Fibroblast of villous mesenchyme (primary cell): Measurements from ENCODE around the gene NUP85. TPM values are rescaled to one million over a fixed set of nuclear protein-coding genes. Genes with fewer than 3 reads are reported as not detected.

Source experiments
- DNase-seq: peaks from one replicate; pipeline ENCODE4 v3.0.0-alpha.2; 2010; ENCODE audit warnings: low read depth
- H3K4me3 ChIP-seq: 2 replicates; pipeline ENCODE4 v1.5.1; 2011; ENCODE audit warnings: low read depth, mild to moderate bottlenecking, low read length
- total RNA-seq: library from RNA; depleted of rRNA; stranded (reverse); fragments of >200 nt; gene quantifications from 2 replicates; pipeline ENCODE4 v1.2.3, GENCODE V29; 2012
- TF ChIP-seq, protein P1 (sequence below): IDR thresholded peaks from 2 replicates; pipeline ENCODE4 v1.5.1; 2012; ENCODE audit warnings: low read depth, mild to moderate bottlenecking, low read length; ENCODE audit not compliant: insufficient read depth

Gene NUP85
- total RNA-seq, 1 donor, result 31.1 TPM

DNA sequence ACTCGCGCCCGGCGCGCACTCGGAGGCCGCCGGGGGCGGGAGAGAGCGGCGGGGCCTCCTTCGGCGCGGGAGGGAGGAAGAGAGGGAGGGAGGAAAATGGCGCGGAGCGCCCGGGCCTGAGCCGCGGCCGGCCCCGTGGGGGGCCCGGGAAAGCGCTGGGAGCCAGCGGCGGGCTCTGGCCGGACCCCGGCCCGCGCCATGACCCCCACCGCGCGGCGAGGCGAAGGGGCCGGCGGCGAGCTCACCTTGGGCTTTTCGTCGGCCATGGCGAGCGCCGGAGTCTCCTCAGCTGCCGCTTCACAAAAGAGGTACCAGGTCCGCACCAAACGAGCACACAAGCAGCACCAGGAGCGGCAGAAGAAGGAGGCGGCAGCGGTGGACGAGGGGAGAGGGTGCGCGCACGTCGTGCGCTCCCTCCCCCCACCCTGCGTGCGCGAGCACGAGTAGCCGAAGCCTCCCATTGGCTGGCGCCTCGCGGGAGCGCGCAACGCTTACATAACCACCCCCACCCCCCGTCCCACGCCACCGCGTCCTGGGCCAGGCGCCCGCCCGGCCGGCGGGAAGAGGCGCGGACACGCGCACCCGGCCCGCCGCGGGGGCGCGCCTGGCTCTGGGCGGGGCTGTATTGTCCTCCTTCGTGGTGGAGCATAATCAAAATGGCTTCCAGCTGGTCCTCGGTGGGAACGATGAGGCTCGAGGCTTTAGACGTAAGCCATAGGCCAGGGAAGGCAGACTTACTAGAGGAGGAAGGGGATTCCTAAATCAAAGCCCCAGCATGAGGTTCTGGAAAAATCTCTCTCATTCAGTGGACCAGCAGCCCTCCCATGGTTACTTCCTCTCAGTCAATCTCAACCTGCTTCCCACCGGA is 22.7 kb upstream of the NUP85 start, which contains the start of gene SUMO2:
Gene SUMO2, minus strand, starts transcription at position 391 of the 868 bp plus-strand sequence. Its CDS starts 125 bp downstream, at position 266.
- H3K4me3 ChIP-seq, result peak within 1 kb of the TSS; percentile 98
- TF ChIP-seq, protein P1, sequence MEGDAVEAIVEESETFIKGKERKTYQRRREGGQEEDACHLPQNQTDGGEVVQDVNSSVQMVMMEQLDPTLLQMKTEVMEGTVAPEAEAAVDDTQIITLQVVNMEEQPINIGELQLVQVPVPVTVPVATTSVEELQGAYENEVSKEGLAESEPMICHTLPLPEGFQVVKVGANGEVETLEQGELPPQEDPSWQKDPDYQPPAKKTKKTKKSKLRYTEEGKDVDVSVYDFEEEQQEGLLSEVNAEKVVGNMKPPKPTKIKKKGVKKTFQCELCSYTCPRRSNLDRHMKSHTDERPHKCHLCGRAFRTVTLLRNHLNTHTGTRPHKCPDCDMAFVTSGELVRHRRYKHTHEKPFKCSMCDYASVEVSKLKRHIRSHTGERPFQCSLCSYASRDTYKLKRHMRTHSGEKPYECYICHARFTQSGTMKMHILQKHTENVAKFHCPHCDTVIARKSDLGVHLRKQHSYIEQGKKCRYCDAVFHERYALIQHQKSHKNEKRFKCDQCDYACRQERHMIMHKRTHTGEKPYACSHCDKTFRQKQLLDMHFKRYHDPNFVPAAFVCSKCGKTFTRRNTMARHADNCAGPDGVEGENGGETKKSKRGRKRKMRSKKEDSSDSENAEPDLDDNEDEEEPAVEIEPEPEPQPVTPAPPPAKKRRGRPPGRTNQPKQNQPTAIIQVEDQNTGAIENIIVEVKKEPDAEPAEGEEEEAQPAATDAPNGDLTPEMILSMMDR, result peak; percentile 40
- DNase-seq, result peak; percentile 96

DNA sequence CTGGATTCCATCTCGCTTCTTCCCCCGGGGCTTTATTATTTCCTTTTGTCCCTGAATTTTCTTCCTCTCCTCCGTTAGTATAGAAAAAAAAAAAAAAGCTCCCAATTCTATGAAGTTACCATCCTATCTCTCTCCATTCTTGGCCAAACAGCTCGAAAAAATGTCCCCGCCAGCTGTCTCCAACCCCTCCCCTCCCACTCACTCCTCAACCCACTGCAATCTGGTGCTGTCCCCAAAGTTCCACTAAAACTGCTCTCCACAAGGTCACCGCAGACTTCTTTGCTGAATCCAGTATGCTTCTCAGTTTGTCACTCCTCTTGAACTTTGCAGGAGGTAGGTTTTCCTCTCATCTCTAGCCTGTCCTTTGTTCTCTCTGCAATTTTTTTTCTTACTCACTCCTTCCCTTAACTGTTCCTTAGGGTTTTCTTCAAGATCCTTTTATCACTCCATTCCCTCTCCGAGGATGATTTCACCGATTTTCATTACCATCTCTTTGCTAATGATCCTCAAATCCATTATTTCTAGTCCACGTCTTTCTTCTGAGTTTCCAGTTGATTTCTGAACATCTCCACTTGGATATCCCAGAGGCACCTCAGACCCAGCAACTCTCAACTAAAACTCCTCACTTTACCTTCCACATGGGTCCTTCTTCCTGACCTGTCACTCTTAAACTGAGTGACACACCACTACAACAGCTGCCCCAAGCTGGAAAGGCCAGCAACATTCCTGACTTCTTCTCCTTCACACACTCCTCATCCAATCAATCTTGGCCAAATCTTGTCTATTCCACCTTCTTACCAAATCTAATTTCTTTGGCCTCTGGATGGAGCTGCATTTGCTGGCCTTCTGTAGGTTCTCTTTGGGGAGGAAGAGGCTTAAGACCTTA is 21.2 kb upstream of the NUP85 start:
- H3K4me3 ChIP-seq, result no peak overlapping the region
- DNase-seq, result no peak
- TF ChIP-seq, protein P1, result no peak

DNA sequence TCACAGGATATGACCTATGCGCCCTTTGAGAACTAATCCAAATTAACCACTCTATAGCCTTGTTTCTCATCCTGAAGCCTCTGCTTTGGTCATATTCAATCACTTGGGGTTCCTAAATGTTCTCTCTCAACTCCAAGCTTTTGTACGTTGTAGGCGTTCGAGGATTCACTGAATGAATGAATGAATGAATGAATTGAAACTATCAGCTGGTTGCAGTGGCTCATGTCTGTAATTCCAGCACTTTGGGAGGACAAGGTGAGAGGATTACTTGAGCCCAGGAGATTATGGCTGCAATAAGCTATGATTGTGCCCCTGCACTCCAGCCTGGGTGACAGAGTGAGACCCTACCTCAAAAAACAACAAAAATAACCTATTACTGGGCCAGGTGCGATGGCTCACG is 16.9 kb upstream of the NUP85 start:
- TF ChIP-seq, protein P1, result no peak
- DNase-seq, result no peak
- no peak overlapping the region for H3K4me3 ChIP-seq

DNA sequence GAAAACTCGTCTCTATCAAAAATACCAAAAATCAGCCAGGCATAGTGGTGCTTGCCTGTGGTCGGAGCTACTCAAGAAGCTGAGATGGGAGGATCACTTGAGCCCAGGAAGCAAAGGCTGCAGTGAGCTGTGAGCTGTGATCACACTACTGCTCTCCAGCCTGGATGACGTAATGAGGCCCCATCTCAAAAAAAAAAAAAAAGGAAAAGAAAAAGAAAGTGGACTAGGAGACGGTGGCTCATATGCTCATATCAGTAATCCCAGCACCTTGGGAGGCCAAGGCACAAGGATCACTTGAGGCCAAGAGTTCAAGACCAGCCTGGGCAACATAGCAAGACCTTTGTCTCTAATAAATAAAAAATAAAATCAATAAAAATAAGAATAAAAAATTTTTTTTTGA is 13.9 kb upstream of the NUP85 start:
- TF ChIP-seq, protein P1, result no peak
- DNase-seq, result peak; percentile 52

DNA sequence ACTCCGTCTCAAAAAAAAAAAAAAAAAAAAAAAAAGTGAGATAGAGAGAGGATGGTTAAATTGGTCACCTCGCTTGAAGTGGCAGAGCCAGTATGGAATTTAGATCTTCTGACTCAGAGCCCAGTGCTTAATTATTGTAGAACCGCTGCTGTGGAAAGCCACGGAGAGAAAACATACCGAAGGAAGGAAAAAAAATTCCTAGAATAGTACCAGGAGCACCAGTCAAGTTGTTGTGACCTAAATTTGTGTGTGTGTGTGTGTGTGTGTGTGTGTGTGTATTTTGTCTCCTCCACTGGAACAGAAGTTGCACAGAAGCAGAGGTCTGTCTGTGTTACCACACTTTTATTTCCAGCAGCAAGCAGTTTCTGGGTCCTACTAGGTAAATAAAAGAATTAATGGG is 10.6 kb upstream of the NUP85 start:
- no peak overlapping the region for H3K4me3 ChIP-seq
- TF ChIP-seq, protein P1, result no peak
- DNase-seq, result no peak

More for the DNA sequence above, 13.9 kb upstream of the NUP85 start:
- no peak overlapping the region for H3K4me3 ChIP-seq

DNA sequence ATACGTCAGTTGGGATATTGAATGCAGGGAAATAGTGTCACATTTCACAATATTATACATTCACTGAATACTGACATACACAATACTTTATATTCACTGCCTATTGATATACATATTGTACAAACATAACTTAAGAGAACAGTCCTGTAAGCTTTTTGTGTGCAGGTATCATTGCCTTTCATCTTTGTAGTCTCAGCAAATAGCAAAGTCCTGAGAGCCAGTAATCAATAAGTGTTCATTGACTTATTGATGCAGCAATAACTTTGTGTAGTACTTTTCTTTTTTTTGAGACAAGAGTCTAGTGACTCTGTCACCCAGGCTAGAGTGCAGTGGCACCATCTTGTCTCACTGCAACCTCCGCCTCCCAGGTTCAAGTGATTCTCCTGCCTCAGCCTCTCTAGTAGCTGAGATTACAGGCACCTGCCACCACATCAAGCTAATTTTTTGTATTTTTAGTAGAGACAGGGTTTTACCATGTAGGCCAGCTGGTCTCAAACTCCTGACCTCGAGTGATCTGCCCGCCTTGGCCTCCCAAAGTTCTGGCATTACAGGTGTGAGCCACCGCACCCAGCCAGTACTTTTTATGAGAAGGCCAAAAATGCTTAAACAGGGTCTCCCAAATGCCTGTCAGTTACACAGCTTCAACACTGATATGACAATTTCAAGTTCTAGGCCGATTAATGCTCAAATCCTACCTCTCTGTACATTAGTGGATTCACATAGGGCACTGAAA is 5.4 kb upstream of the NUP85 start:
- TF ChIP-seq, protein P1, result no peak
- no peak for DNase-seq

More for the DNA sequence above, 5.4 kb upstream of the NUP85 start:
- no peak overlapping the region for H3K4me3 ChIP-seq
